Loucy (cell line): ENCODE measurements around the gene MET.

ENCODE experiments used
- H2AFZ ChIP-seq: fragments of 200-600 bp; sonication (generic); 2 replicates; pipeline ENCODE4 v1.6.0; 2016; ENCODE audit warnings: antibody characterized with exemption, mild to moderate bottlenecking, low read length, moderate library complexity
- H3F3A ChIP-seq: fragments of 200-600 bp; 2 replicates; pipeline ENCODE4 v1.6.0; 2016; ENCODE audit warnings: antibody characterized with exemption, low read depth, mild to moderate bottlenecking
- H3K27me3 ChIP-seq: fragments of 200-600 bp; sonication (generic); 2 replicates; pipeline ENCODE4 v1.6.1; 2014; ENCODE audit warnings: low read length, mild to moderate bottlenecking; ENCODE audit not compliant: insufficient read depth, poor library complexity, severe bottlenecking
- H3K36me3 ChIP-seq: fragments of 200-600 bp; sonication (generic); 2 replicates; pipeline ENCODE4 v1.6.1; 2016; ENCODE audit warnings: low read length; ENCODE audit not compliant: insufficient read depth
- H3K4me1 ChIP-seq: fragments of 200-600 bp; sonication (generic); 2 replicates; pipeline ENCODE4 v1.5.1; 2014; ENCODE audit warnings: low read length, mild to moderate bottlenecking; ENCODE audit not compliant: insufficient read depth, poor library complexity, severe bottlenecking
- H3K4me2 ChIP-seq: fragments of 200-600 bp; sonication (generic); 2 replicates; pipeline ENCODE4 v1.6.0; 2014; ENCODE audit warnings: antibody characterized with exemption, low read length, low read depth, mild to moderate bottlenecking; ENCODE audit not compliant: poor library complexity, severe bottlenecking
- H3K4me3 ChIP-seq: fragments of 200-600 bp; sonication (generic); 2 replicates; pipeline ENCODE4 v1.5.1; 2014; ENCODE audit warnings: low read length, mild to moderate bottlenecking, mixed read lengths; ENCODE audit not compliant: poor library complexity, severe bottlenecking
- H3K79me2 ChIP-seq: fragments of 200-600 bp; sonication (generic); 2 replicates; pipeline ENCODE4 v1.6.1; 2014; ENCODE audit warnings: low read length; ENCODE audit not compliant: insufficient read depth
- H3K9ac ChIP-seq: fragments of 200-600 bp; sonication (generic); 2 replicates; pipeline ENCODE4 v1.6.0; 2014; ENCODE audit warnings: mild to moderate bottlenecking, low read depth, low read length, moderate library complexity; ENCODE audit not compliant: poor library complexity, severe bottlenecking
- H3K9me2 ChIP-seq: fragments of 200-600 bp; sonication (generic); replicated peaks from 2 replicates; pipeline ENCODE4 v1.6.1; 2016; ENCODE audit warnings: low read depth, low read length, mixed read lengths
- H3K9me3 ChIP-seq: fragments of 200-600 bp; sonication (generic); 2 replicates; pipeline ENCODE4 v1.6.1; 2014; ENCODE audit warnings: mild to moderate bottlenecking, antibody characterized with exemption, low read length, low read depth; ENCODE audit not compliant: insufficient read depth
- H4K20me1 ChIP-seq: fragments of 200-600 bp; sonication (generic); 2 replicates; pipeline ENCODE4 v1.6.0; 2014; ENCODE audit warnings: antibody characterized with exemption, low read length, mild to moderate bottlenecking; ENCODE audit not compliant: insufficient read depth, poor library complexity, severe bottlenecking
- EZH2phosphoT487 ChIP-seq: fragments of 200-600 bp; IDR thresholded peaks from 2 replicates; pipeline ENCODE4 v1.6.1; 2018; ENCODE audit warnings: antibody characterized with exemption, mild to moderate bottlenecking, moderate library complexity, borderline replicate concordance
- TF ChIP-seq, protein P1 (sequence below): fragments of 200-600 bp; sonication (generic); conservative IDR thresholded peaks from 2 replicates; pipeline ENCODE4 v1.5.1; 2014; ENCODE audit warnings: mild to moderate bottlenecking, antibody characterized with exemption, low read length

MET gene

DNA sequence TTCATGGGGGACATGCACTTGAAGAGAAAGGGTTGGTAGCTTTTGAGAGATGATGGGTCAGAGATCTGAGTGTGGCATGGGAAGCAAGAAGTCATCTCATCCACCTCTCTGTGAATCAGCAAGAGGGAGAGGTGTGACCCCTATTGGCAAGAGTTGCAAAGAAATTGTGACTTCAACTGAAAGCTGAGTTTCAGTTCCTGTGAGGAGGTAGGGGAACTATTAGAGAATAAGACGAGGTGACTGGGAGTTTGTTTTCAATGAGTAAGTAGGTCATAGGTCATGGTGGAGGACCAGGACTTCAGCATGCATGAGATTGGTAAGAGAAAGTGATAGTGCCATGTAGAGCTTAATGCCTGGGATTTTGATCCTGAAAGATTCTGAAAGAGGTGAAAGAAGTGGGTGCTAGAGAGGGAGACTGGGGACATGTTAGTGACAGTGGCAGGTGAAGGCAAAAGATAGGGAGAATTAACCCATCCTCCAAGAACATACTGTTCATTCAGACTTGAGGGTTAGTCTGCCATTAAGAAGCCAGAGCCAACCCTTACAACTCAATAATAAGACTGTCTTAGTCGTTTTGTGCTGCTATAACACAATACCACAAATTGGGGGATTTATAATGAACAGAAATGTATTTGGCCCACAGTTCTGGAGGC, 114.9 kb downstream of the MET start:
- H3F3A ChIP-seq, result no peaks in the 10 kb centered on the region
- no peaks in the 10 kb centered on the region for H3K9me2 ChIP-seq
- no peak for TF ChIP-seq EZH2phosphoT487
- TF ChIP-seq, protein P1, sequence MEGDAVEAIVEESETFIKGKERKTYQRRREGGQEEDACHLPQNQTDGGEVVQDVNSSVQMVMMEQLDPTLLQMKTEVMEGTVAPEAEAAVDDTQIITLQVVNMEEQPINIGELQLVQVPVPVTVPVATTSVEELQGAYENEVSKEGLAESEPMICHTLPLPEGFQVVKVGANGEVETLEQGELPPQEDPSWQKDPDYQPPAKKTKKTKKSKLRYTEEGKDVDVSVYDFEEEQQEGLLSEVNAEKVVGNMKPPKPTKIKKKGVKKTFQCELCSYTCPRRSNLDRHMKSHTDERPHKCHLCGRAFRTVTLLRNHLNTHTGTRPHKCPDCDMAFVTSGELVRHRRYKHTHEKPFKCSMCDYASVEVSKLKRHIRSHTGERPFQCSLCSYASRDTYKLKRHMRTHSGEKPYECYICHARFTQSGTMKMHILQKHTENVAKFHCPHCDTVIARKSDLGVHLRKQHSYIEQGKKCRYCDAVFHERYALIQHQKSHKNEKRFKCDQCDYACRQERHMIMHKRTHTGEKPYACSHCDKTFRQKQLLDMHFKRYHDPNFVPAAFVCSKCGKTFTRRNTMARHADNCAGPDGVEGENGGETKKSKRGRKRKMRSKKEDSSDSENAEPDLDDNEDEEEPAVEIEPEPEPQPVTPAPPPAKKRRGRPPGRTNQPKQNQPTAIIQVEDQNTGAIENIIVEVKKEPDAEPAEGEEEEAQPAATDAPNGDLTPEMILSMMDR, result peak; percentile 71
- no peaks in the 10 kb centered on the region for H3K36me3 ChIP-seq
- H3K4me1 ChIP-seq, result no peaks in the 10 kb centered on the region
- no peak overlapping the region for H3K9ac ChIP-seq
- H3K9me3 ChIP-seq, result no peaks in the 10 kb centered on the region
- no peak overlapping the region; the same call in 1 of the 2 replicates for H2AFZ ChIP-seq
- no peaks in the 10 kb centered on the region for H3K27me3 ChIP-seq
- H3K4me2 ChIP-seq, result no peak overlapping the region
- no peaks in the 10 kb centered on the region for H3K79me2 ChIP-seq
- H4K20me1 ChIP-seq, result no peaks in the 10 kb centered on the region
- no peak overlapping the region for H3K4me3 ChIP-seq

GRCh38 chr7:116787881-116788280, 115.9 kb downstream of the MET start:
- TF ChIP-seq, protein P1, result no peak
- TF ChIP-seq EZH2phosphoT487, result no peak
- Histone ChIP-seq H3K4me1 (no peaks in the 10 kb centered on the region), H3K4me3 (no peak overlapping the region), H3K27me3 (no peaks in the 10 kb centered on the region), H3F3A (no peaks in the 10 kb centered on the region), H3K9ac (no peak overlapping the region), H3K4me2 (no peak overlapping the region), H3K79me2 (no peaks in the 10 kb centered on the region), H4K20me1 (no peaks in the 10 kb centered on the region), H2AFZ (no peak overlapping the region), H3K9me2 (no peaks in the 10 kb centered on the region), H3K36me3 (no peaks in the 10 kb centered on the region), H3K9me3 (no peaks in the 10 kb centered on the region)

- Histone ChIP-seq H3K9me3 (no peaks in the 10 kb centered on the region), H4K20me1 (no peaks in the 10 kb centered on the region), H3K79me2 (no peaks in the 10 kb centered on the region), H3K36me3 (no peaks in the 10 kb centered on the region), H2AFZ (no peak overlapping the region), H3F3A (no peaks in the 10 kb centered on the region), H3K4me2 (no peak overlapping the region), H3K9me2 (no peaks in the 10 kb centered on the region), H3K4me1 (no peaks in the 10 kb centered on the region), H3K4me3 (no peak overlapping the region), H3K9ac (no peak overlapping the region), H3K27me3 (no peaks in the 10 kb centered on the region)
- TF ChIP-seq, protein P1, result no peak
- TF ChIP-seq EZH2phosphoT487, result no peak
Observed at GRCh38 chr7:116788572-116789197, 116.7 kb downstream of the MET start.
